Measurements from ENCODE around the gene CAB39.
"Not testable (repeated sequence)": the region's sequence is repeated elsewhere in the genome, so short reads cannot be mapped to it uniquely, and the experiment has no call there.

Gene CAB39

DNA sequence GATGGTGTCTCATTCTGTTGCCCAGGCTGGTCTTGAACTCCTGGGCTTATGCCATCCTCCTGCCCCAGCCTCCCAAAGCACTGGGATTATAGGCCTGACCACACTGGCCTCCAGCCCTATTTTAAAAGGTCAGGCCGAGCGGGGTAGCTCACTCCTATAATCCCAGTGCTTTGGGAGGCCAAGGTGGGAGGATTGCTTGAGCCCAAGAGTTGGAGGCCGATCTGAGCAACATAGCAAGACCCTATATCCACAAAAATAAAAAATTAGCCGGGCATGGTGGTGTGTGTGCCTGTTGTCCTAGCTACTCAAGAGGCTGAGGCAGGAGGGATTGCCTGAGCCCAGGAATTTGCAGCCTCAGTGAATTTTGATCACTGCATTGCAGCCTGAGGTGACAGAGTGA lies 3.9 kb downstream of the CAB39 start:
- DNase-seq = no peak

DNA sequence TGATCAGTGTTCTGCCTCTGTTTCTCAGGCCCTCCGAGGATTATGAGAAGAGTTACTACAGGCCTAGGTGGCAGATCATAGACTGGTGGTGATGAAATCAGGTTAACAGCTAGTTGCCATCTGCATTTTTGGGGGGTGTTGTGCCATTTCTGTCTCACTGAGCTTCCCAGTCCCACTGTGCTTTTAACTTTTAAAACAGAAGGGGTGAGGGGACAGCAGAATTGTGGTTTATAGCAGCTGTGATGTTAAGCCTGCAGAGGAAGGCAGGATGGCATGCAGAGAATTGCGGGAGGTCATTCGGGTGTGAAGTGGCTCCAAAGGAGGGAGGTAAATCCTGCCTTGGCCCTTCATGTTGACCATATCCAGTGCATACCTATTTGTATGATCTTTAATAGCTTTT lies 5.0 kb downstream of the CAB39 start:
- peak; percentile 6 for DNase-seq

DNA sequence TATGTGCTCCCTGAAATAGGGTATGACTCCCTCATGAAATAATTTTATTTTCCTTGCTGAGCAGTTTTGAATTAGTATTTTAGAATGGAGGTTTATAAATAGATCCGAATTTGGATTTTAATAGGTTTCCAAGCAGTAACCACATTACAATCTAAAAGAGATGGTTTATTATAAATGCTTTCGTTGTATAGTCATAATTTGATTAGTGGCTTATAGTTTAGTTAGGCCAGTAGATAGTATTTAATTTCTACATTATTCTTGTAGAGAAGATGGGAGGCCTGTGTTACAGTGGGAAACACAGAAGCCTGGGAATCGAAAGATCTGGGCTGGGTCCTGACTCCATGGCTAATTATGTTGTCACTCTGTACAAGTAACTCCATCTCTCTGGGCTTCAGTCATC lies 6.7 kb downstream of the CAB39 start:
- no peak for DNase-seq

DNA sequence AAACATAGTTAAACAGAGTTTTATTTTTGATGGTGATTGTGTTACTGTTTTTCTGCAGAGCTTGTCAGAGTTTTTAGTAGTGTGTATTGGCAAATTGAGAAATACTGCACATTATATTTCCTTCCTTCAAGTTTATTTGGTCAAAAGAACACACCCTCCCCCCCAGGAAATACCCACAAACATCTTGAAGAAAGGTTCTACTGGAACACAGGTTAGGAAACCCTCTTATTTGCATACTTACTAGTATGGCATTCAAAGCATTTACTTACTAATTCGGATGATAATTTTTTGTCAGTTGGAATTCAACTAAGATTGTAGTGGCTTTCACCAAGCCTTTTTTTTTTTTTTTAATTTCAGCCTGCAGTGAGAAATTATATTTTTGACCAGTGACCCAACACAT lies 9.1 kb downstream of the CAB39 start:
- peak; percentile 61 for DNase-seq

DNA sequence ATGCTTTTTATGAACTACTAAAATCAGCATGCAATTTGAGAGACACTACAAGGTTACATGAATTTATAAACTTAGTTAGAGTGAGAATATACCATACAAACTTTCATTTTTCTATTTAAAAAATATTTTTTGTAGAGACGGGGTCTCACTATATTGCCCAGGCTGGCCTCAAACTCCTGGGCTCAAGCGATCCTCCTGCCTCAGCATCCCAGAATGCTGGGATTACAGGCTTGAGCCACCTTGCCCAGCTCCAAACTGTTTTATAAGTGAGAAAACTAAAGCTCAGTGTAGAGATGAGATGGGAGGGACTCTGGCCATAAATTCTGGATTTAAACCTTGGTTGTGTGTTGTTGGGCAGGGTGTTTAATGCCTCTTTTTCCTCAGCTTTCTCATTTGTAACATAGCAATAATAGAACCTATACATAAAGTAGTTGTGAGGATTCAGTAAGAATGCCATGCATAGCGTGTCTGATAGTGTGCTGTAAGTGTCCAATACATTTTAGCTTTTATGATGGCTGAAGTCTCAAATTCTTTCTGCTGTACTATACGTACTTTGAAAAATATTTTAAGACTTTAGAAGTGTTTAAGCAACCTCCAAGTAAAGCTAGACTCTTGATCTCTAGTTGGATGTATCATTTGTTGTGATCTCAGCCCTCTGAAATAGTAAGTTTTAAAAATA lies 9.7 kb downstream of the CAB39 start:
- no peak for DNase-seq

DNA sequence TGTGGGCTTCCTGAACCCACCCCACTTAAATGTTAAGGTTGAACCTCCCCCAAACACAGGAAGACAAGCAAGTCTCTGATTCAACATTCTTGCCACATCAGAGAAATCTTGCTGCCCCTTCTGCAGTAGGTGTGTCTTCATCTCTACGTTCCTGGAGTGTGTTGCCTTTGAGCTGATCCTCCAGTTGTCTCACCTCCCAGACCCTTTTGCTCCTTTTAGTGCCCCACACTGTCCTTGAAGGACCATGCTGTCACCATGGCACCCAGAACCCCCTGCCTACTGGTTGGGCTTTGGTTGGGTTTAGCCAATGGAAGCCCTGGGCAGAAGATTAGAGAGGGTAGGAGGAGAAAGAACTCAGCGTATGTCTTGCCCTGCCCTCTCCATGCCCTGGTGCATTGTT lies 10.7 kb downstream of the CAB39 start:
- no peak for DNase-seq

DNA sequence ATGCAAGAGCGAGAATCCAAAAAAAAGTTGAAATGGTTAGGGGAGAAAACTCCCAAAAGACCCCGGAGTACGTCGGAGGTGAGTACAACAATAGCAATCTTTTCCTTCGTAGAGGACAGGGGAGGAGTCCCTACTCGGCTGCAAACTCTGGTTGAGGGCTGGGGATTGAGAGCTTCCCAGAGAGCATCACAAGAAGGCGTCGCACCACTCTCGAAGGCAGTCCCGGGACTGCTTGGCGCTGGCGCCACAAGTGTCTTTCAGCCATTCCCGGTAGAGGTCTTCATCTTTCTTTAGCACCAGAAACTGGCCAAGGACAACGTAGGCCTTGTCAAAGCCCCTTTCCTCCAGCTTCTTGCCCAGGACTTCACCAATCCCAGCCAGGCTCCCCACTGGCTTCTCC lies 12.3 kb downstream of the CAB39 start:
- DNase-seq = not testable (repeated sequence)

DNA sequence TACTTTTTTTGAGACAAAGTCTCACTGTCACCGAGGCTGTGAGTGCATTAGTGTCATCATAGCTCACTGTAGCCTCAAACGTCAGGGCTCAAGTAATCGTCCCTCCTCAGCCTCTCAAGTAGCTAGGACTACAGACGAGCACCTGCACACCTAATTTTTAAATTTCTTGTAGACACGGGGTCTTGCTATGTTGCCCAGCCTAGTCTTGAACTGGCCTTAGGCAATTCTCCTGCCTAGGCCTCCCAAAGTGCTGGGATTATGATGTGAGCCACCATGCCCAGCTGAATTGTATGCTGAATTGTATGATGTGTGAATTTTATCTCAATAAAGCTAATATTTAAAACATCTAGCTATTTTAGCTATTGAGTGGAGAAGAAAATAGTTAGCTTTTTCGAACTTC lies 18.9 kb downstream of the CAB39 start:
- no peak for DNase-seq

DNA sequence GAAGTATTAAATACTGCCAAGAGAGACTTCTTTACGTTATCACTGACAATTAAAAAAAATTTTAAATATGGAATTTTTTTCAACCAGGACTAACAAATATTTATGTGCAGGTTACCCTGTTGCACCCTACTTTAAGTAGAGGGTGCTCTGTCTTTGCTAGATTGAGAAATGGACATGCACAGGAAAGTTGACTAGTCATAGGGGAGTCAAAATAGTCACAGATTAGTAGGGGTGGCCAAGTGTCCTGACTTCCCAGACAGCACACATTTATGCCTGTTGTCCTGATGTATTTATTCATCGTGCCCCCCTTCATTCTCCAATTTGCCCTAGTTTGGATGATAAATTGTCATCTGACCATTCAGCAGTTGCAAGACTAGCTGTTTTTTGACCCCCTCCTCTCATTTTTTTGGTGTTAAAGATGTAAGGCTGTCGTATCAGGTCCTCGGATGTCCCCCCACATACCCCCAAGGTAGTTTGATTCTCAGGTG lies 20.3 kb downstream of the CAB39 start:
- DNase-seq = no peak

DNA sequence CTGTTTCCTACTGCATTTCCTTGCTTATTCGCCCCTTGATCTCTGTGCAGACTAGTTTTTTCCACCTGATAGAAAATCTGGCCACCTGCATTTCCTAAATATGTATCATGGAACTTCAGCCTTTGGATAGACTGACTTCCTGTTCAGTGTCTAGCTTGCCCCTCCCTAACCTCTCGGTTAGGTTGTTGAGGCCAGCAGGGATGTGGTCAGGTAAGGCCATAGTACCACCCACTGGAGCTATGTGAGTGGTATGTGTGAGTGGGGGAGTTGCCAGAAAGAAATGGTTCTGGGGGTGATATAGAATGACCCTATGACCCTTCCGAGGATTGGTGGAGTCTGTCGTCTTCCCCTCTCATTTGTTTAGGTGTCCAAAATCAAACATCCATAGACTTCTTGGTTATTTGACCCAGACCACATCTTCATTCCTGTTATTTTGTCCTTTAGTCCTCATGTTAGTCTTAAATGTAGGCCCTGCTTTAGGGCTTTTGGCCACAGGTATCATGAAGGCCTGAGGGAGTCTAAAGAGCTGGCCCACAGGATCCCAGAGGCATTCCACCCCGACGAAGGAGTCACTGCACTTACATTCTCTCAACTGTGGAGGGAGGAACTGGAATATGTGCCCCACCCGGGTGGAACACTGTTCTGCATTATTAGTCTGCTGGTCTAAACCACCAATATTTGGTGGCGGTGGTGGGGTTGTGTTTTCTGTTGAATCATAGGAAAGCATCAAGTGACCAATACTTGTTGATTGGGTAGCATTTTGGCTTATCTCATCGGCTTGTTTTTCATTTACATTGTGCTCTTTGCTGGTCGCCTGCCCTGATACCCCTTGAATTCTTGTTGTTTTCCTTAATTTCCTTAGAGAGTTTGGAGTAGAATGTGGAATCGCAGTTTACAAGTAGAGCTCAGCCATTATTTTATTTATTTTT lies 21.9 kb downstream of the CAB39 start:
- DNase-seq = no peak

DNA sequence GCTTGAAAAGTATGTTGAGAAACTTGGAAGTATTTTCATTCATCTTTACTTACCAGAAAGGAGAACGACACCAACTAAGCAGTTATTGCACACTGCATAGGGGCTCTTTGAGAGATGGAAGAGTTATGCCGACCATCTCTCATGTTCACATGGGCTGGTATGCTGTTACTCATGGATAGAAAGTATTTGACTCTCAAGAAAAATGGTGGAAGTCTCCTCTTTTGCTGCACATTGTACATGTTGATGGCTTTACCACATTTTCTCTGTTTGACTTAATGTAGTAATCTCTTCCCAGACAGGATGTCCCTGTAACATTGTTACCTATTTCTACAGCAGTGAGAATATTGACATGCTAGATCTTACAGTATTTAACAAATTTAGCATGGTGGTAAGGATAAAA lies 23.2 kb downstream of the CAB39 start:
- DNase-seq = no peak

DNA sequence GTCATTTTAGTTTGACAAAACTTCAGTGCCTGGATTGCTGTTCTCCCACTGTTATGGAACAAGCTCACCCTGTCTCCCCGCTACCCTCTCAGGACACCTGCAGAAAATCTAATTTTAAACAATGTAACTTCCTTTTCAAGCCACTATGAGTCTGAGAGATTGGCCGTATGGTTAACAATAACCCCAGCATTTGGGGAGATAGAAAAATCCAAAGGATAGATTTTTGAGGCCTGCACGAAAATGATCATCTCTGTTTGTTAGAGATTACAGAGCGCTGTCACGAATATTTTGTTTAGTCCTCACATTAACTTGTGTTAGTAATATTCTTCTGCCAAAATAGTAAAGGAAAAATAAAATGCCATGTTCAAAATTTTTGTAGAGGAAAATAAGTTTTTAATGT lies 24.7 kb downstream of the CAB39 start:
- DNase-seq = no peak

DNA sequence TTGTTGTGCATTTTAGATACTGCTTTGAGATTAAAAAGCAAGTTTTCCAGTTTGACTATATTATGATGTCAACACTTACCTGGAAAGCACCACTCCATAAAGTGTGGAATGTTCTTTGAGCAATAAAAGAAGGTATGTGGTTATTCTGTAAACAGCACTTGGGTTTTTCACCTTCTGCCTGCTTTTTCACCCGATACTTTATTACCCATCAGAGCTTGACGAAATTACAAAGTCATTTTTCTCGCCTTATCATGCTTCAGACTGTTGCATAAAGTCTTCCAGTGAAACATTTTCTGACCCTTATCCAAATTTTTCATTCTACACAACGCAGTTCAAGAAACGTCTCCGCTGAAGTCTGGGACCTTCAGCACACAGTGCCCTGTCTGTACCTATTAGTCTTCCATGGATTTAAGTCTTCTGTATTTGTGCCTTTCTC lies 25.2 kb downstream of the CAB39 start:
- DNase-seq = no peak

DNA sequence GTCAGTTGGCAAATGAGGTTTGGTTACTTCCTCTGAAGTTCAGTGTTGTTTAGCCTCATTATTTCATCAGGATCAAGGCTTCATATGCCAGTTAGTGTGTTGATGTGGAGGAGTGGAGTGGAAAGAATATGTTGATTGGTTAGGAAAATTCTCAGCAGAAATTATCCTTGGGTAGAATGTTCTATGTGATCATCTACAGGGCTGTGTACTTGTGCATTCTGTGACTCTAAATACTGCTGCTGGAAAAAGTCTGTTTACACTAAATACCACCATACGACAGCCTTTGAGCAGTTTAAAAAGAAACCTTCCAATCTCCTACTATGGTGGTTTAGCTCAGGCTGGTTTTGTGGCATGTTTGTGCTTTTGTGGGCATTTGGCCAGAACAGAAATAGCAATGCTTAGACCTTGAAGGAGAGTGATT lies 25.8 kb downstream of the CAB39 start:
- DNase-seq = no peak

DNA sequence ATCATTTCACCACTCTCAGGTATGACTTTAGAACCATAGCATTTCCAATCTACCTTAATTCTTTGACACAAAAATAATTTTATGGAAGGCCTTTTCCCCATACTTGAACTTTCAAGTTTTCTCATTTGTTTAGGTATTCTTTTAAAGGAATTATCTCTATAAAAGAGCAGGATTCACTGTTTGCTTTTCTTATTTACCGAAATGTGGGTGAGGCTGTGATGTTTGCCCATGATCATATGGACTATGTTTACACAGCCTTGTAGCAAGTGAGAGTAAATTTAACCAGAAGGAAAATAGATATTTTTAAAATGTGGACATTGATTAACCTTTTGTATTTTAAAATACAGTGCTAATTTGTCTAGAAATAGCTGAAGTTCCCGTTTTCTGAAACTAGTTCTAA lies 26.3 kb downstream of the CAB39 start:
- no peak for DNase-seq

DNA sequence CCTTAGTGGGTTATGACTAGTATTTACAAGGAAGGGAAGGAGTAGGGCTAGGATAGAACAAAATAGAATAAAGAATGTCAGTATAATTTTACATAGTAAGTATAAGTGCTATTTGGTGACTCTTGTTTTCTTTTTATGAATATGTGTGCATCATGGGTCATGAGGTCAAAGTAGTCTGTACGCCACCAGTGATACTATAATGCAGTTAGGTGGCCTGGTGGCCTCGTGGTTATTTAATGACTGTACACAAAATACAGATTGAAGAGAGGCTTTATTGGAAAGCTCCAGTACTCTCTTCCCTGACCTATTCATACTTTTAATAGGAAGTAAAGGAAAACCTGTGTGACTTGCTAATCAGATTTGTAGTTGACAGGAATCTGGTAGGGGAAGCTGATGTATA lies 27.3 kb downstream of the CAB39 start:
- peak; percentile 20 for DNase-seq

DNA sequence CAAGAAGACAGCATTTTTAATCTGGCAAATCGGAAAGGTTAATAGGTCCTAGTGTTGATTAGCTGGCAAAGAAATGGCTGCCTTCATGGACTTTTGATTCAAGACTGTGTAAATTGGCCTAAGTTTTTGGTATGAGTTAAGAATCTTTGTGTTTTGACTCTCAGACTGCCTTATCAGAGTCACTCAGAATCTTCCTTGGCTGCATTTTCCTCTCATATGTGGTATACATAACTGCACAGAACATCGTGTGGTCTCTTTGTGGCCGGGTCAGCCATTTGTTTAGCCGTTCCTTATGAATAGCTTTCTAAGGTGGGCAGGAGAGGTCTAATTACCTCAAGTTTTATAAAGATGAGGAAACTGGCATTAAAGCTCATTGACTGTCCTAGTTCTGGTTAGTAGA lies 30.1 kb downstream of the CAB39 start:
- no peak for DNase-seq

DNA sequence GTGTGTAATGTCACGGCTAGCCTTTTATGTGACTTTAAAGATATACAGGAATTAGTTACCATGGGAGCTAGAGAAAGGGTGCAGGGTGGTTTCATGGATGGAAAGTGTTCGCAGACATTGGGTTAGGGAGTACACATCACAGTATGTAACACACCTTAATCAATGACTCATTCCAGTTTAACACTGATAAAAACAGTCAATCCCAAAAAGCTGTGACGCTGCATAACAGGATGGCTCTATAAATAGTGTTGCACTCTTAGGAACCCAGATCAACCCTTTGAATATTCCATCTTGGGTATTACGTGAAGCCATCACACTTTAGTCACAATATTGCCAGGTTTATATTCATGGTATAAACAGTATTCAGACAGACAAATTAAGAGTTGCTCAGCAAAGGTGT lies 33.6 kb downstream of the CAB39 start:
- no peak for DNase-seq

DNA sequence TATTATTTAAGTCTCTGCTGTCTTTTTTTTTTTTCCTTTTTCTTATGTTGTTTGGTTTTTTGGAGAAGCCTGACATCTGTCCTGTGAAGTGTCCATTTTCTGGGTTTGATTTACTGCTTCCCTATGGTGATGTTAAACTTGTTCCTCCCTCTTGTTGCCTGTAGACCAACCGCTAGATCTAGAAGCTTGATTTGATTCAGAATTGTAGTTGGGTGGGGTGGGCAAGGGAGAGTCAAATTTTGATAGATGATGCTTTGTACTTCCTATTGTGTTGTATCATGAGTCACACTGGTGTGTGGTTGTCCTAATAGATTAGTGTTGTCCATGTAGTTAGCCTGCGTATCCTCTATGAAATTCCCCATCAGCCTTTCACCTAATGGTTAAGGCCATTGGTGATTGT lies 35.4 kb downstream of the CAB39 start:
- no peak for DNase-seq

DNA sequence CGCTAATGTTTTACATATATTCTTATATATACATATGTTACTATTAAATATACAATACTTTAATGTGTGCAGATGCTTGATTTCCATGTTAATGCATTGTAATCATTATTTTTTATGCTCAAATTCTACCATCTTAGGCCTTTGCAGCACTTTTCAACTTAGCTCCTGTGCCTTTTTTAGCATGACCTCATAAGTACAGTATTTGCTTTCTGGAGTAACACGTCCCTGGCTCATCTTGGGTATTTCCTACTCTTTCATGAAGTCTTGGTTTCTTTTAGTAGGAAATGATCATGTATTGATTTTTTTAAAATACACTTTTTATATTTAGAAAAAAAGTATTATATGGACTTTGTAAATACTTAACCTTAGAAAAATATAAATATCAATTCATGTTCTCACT lies 36.5 kb downstream of the CAB39 start:
- peak; percentile 50 for DNase-seq

DNA sequence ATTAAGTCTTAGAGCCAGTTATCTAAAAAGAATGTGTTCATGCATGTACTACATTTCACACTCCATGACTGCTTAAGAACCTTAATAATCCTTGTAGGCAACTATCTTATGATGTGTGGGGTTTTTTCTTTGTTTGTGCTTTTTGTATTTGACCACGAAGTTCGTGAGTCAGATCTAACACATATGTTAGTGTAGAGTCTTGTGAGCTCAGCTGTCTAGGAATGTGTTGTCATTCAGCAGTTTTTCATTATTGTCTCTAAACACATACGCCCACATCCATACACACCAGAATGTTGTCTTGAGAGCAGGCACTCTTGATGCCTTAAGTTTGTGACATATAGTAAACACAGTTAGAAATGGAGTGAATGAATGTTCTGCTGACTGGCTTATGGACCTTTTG lies 38.4 kb downstream of the CAB39 start:
- DNase-seq = peak; percentile 80

DNA sequence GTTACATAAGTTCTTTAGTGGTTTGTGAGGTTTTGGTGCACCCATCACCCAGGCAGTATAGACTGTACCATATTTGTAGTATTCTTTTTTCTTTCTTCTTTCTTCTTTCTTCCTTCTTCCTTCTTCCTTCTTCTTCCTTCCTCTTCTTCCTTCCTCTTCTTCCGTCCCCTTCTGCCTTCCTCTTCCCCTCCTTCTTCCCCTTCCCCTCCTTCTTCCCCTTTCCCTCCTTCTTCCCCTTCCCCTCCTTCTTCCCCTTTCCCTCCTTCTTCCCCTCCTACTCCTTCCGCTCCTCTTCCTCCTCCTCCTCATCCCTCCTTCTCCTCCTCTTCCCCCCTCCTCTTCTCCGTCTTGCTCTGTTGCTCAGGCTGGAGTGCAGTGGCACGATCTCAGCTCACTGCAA lies 41.6 kb downstream of the CAB39 start:
- no peak for DNase-seq

DNA sequence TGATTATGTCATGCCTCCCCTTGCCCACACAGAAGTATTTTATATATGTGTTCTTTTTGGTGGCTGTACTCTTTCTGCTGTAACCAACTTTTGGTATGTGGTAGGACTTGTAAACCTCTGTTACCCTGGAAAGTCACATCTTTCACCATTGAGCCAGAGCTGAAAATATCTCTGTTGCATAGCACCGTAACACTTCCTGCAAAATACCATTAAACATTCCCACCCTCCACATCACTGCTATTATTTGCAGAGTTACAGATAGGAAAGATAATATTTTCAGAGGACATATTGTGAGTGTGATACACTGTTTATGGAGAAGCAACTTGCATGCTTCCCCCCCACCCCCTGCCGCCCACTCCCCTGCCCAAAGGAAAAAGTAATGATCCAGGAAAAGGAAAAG lies 44.8 kb downstream of the CAB39 start:
- peak; percentile 31 for DNase-seq
